Inflammatory macrophage treated with lipopolysaccharide for 1 hour (primary cell): Measurements from ENCODE around the gene TMEM218.
"Not testable (repeated sequence)": the region's sequence is repeated elsewhere in the genome, so short reads cannot be mapped to it uniquely, and the experiment has no call there.

Source experiments
- DNase-seq, 2 donors: peaks; one replicate each; pipeline ENCODE4 v3.0.0-alpha.2; 2020 to 2022

The TMEM218 gene

GRCh38 chr11:125128450-125128849 lies 17.0 kb upstream of the TMEM218 start:
- no peak for DNase-seq

GRCh38 chr11:125124618-125124992 lies 13.2 kb upstream of the TMEM218 start:
- peak; percentile 28 to 70 for DNase-seq

- peak; percentile 59 to 62 for DNase-seq
These were observed 12.7 kb upstream of the TMEM218 start for GRCh38 chr11:125123947-125124617.

- peak in 1 of 2 donors; percentile 50 for DNase-seq
These were observed 11.9 kb upstream of the TMEM218 start for GRCh38 chr11:125123194-125123946.

- no peak for DNase-seq
These were observed 6.0 kb upstream of the TMEM218 start for GRCh38 chr11:125117429-125117828.

- no peak for DNase-seq
These were observed 3.1 kb upstream of the TMEM218 start for GRCh38 chr11:125114518-125114917.

- no peak for DNase-seq
These were observed 780 bp upstream of the TMEM218 start for GRCh38 chr11:125112208-125112604.

GRCh38 chr11:125111001-125111342 lies 454 bp downstream of the TMEM218 start:
- DNase-seq = no peak

- DNase-seq = no peak
These were observed 920 bp downstream of the TMEM218 start for GRCh38 chr11:125110506-125110905.

- DNase-seq = no peak
These were observed 3.0 kb downstream of the TMEM218 start for GRCh38 chr11:125108469-125108868.

GRCh38 chr11:125105926-125106325 lies 5.5 kb downstream of the TMEM218 start:
- DNase-seq = peak in 1 of 2 donors; percentile 45

GRCh38 chr11:125102510-125102909 lies 8.9 kb downstream of the TMEM218 start:
- peak; percentile 79 to 97 for DNase-seq

- no peak for DNase-seq
These were observed 9.4 kb downstream of the TMEM218 start for GRCh38 chr11:125102025-125102424.

- DNase-seq = no peak
These were observed 9.8 kb downstream of the TMEM218 start for GRCh38 chr11:125101596-125101995.

GRCh38 chr11:125100136-125100535 lies 11.3 kb downstream of the TMEM218 start:
- DNase-seq = no peak

- DNase-seq = no peak
These were observed 16.7 kb downstream of the TMEM218 start for GRCh38 chr11:125094731-125095130.

GRCh38 chr11:125093502-125093901 lies 17.9 kb downstream of the TMEM218 start:
- DNase-seq = no peak

- no peak for DNase-seq
These were observed 18.8 kb downstream of the TMEM218 start for GRCh38 chr11:125092669-125093068.

GRCh38 chr11:125091877-125092664 lies 19.4 kb downstream of the TMEM218 start:
- no peak for DNase-seq

- DNase-seq = no peak
These were observed 20.1 kb downstream of the TMEM218 start for GRCh38 chr11:125091247-125091876.

GRCh38 chr11:125090816-125091215 lies 20.6 kb downstream of the TMEM218 start:
- no peak for DNase-seq

GRCh38 chr11:125090151-125090550 lies 21.3 kb downstream of the TMEM218 start:
- not testable (repeated sequence) for DNase-seq

GRCh38 chr11:125089481-125089880 lies 21.9 kb downstream of the TMEM218 start:
- not testable (repeated sequence) for DNase-seq
